NT2/D1 (cell line): Measurements from ENCODE around the gene PSMD8.

ENCODE experiments used
- SUZ12 ChIP-seq: IDR thresholded peaks from 2 replicates; pipeline ENCODE4 v1.6.1; 2011; ENCODE audit not compliant: insufficient read length, insufficient read depth; ENCODE audit errors: extremely low read depth
- ZNF274 ChIP-seq: IDR thresholded peaks from 2 replicates; pipeline ENCODE4 v1.6.1; 2011; ENCODE audit warnings: mild to moderate bottlenecking, low read depth, low read length

GRCh38 chr19:38359242-38360021 lies 14.9 kb upstream of the PSMD8 start:
- TF ChIP-seq SUZ12 = no peak
- no peak for TF ChIP-seq ZNF274
